Measurements from ENCODE around the gene CIP2A. TPM values are rescaled to one million over a fixed set of nuclear protein-coding genes. Genes with fewer than 3 reads are reported as not detected.

CIP2A gene
- polyA plus RNA-seq, 1 donor, result 7.5 TPM

DNA sequence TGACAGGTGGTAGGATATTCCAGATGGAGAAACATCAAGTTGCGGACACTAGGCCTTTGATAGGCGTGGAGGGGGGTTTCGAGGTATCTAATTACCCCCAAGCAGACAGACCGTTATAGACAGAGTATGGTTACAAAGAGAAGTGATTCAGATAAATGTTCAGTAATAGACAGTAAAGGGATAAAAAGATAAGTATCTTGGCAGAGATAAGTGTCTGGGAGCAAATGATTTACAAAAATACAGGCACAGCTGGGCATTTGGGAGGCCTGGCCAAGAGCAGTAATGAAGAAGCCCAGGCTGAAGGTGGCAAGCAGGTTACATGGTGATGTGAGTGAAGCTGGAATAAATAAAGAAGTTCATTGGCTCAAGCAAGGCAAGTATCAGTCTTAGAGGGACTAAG lies 78.2 kb downstream of the CIP2A start:
- no peak for DNase-seq (ENCODE audit: low read depth)

DNA sequence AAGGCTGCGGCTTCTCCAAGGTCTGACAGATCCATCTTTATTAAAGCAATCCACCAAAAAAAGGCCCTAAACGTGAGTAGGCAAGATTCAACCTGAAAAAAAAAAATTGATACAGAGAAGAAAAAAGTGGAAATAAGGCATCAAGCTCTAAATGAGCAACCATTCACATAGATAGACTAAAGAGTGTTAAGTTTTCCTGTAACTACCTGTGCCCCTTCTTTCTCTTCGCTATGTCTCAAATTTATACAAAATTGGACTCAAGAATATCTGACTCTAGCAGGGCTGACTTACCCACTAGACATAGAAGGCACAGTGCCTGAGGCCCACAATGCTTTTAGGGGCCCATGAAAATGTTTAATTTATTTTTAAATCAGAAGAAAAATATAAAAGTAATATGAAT lies 78.7 kb downstream of the CIP2A start, which contains the start of gene MYH15:
TSS of gene MYH15 (minus strand) at position 101 of the 400 bp plus-strand sequence. CDS start at position 35, 66 bp downstream.
- no peak for DNase-seq (ENCODE audit: low read depth)

DNA sequence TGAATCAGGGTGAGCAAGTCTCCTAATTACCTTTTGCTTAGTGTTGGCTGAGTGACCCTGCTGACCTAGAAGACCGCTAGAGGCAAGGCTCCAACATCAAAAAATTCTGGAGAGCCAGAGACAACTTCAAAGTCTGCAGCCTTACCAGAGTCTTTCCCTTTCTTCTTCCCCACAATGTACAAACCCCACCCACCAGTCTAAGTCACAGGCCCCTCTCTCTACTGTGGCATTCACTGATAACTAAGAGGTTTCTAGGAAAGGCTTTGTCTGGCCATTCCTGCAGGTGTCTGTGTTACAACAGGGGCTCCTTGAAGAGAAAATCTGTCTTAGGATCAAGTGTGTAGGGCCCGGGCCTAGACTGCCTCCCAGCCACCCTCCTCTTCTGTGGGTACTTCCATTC lies 79.4 kb downstream of the CIP2A start:
- no peak for DNase-seq (ENCODE audit: low read depth)

DNA sequence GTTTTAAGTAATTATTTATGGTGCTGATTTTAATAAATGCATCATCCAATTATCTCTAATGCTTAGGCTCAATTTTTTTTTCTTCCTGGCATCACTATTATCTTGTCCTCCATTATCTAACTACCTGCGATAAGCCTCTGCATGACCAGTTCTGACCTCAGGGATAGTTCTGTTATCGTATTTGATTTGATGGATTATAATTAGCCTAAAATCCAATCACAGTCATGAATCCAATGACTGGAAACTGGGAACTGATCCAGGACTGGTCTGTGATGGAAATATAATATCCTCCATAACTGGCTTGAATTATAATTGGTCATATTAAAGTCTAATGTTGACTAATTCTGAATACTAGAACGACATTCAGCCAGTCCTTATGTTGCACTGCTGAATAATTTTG lies 80.0 kb downstream of the CIP2A start:
- no peak for DNase-seq (ENCODE audit: low read depth)

DNA sequence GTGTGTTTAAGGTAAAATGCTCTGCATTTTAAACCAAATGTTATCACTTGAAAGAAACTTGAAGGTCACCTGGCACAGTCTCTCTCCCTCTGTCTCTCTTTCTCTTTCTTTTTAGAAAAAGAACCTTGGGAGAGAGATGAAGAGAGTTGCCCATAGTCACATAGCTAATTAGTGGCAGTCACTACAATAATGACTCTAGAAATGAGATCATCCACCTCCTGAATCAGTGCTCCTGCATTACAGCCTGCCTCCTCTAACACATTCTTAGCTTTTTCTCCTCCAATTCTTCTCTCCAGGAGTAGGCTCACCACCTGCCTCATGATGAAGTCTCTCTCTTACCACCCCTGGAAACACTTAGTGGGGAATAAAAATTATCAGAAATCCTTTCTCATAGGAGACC lies 81.3 kb downstream of the CIP2A start:
- no peak for DNase-seq (ENCODE audit: low read depth)

DNA sequence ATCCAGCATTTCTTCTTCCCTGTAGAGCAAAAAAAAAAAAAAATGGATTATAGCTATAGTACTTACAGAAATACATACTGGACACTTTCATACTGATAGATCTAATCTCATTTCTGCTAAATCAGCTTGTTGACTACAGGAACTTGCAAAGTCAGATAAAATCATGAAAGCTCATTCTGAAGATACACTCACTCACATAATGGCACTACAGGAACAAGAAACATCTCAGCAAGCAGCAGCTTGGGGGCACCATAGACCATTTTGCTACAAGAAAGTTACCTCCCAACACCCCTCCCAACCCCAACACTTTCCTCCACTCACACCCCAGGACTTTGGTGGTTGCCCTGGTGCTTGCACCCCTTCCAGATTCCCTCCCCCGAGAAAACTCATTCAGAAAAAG lies 83.4 kb downstream of the CIP2A start:
- DNase-seq (ENCODE audit: low read depth), result no peak

DNA sequence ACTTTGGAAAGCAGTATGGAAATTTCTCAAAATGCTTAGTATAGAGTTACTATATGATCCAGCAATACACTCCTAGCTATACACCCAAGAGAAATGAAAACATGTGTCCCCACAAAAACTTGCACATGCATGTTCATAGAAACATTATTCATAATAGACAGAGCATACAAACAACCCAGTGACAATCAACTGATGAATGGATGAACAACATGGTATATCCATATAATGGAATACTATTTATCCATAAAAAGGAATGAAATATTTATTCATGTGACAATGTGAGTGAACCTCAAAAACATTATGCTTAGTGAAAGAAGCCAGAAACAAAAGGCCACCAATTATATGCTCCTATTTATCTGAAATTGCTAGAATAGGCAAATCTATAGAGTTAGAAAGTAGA lies 85.5 kb downstream of the CIP2A start:
- no peak for DNase-seq (ENCODE audit: low read depth)

DNA sequence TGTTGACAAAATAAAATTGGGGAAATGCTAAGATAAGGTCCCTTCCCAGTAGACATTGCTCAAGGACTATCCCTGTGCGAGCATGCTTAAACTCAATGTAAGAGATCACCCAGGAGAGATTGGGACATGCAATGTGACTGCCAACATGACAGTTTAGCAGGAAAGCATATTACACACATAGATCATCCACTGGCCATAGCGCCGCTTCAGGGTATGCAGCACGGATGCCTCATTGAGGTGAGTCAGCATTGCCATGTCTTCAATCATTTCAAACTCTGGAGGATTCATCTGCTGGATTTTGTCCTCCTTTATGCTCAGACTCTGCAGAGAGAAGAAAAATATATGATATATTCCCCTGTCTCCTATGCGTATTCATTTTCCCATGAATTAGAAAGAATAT lies 87.7 kb downstream of the CIP2A start:
- no peak for DNase-seq (ENCODE audit: low read depth)

DNA sequence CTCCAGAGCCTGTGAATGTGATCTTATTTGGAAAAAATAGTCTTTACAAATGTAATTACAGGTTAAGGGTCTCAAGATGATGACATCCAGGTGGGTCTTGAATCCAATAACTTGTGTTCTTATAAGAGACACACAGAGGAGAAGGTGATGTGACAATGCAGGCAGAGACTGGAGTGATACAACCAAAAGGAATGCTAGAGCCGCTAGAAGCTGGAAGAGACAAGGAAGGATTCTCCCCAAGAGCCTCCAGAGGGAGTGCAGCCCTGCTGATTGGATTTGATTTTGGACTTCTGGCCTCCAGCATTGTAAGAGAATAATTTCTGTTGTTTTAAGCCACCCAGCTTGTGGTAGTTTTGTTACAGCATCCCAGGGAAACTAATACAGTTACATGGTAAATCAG lies 88.5 kb downstream of the CIP2A start:
- no peak for DNase-seq (ENCODE audit: low read depth)

Other genes with a start within 250 kb of the CIP2A start
- gene MYH15, start 78.8 kb downstream of the CIP2A start, polyA plus RNA-seq (ENCODE audit: insufficient read length), result 0.67 TPM
- gene DZIP3, start 284 bp upstream of the CIP2A start, polyA plus RNA-seq (ENCODE audit: insufficient read length), result 18.0 TPM
- gene RETNLB, start 168.0 kb upstream of the CIP2A start, polyA plus RNA-seq (ENCODE audit: insufficient read length), result not detected
- not detected for gene TRAT1, start 233.3 kb upstream of the CIP2A start, polyA plus RNA-seq (ENCODE audit: insufficient read length)